ENCODE results near the gene COL27A1.

- TF ChIP-seq CTCF (conservative IDR thresholded peaks at IDR 0.05; ENCODE audit: low read depth, low read length) = no peak
- no peak for TF ChIP-seq EZH2 (IDR thresholded peaks at IDR 0.05; ENCODE audit: borderline replicate concordance, low read depth, low read length, poor library complexity, severe bottlenecking)
These were observed 4.4 kb downstream of the COL27A1 start for GRCh38 chr9:114159691-114160090.

All from A673 (cell line).